A549 treated with Mapracorat at 1 μM for 4 hours (cell line): ENCODE data around the gene TRIM49. TPM values are rescaled to one million over a fixed set of nuclear protein-coding genes. Genes with fewer than 3 reads are reported as not detected.

Experiments used
- total RNA-seq: library from RNA; stranded (reverse); fragments of 200-300 nt; extraction: Qiagen RNA extraction; gene quantifications from 5 replicates; pipeline ENCODE4 v1.2.3, GENCODE V29; 2022

TRIM49 gene, protein sequence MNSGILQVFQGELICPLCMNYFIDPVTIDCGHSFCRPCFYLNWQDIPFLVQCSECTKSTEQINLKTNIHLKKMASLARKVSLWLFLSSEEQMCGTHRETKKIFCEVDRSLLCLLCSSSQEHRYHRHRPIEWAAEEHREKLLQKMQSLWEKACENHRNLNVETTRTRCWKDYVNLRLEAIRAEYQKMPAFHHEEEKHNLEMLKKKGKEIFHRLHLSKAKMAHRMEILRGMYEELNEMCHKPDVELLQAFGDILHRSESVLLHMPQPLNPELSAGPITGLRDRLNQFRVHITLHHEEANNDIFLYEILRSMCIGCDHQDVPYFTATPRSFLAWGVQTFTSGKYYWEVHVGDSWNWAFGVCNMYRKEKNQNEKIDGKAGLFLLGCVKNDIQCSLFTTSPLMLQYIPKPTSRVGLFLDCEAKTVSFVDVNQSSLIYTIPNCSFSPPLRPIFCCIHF
- total RNA-seq = 0.09 to 0.14 TPM in 2 of 5 replicates, not detected in the others

DNA sequence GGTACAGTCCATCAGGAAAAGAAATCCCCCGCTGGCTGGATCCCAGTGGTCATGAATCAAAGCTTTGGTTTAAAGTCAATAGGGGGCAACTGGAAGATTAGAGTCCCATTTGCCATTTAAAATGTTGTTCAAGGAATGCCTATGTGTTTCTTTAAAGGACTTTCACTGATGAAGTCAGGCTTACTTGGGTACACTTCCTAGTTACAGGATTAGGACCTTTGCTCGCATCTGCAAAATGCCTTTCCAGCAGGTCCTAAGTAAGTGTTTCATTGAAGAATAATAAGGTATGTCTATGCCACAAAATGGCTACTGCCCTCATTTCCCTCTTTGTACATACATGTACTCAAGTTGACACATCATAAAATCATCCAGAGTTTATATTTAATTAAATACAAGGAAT is at the start of gene TRIM49:
TRIM49 (minus strand) TSS at position 101 of the 400 bp plus-strand sequence. CDS start 4,106 bp downstream, outside the sequence.

Other genes starting within 250 kb of the TRIM49 start
- not detected in 5 replicates for gene TRIM77, start 98.3 kb downstream of the TRIM49 start, total RNA-seq
- gene TRIM64B, start 69.9 kb upstream of the TRIM49 start, total RNA-seq = not detected in 5 replicates
- gene TRIM49D1, start 113.7 kb upstream of the TRIM49 start, total RNA-seq = 0.09 to 0.24 TPM (median 0.16 TPM) in 4 of 5 replicates, not detected in the other
- 0.07 to 0.13 TPM (median 0.11 TPM) in 3 of 5 replicates, not detected in the others for gene TRIM49D2, start 115.5 kb upstream of the TRIM49 start, total RNA-seq
- gene TRIM64, start 157.5 kb upstream of the TRIM49 start, total RNA-seq = not detected in 5 replicates
- gene TRIM49C, start 222.5 kb upstream of the TRIM49 start, total RNA-seq = not detected in 5 replicates